DOHH2 (cell line): ENCODE results near the gene RPGR.

ENCODE experiments used
- H3F3A ChIP-seq: fragments of 200-600 bp; sonication (generic), shearing (Covaris generic); 2 replicates; pipeline ENCODE4 v1.6.0; 2016; ENCODE audit warnings: antibody characterized with exemption, mild to moderate bottlenecking; ENCODE audit not compliant: control insufficient read depth, insufficient read depth
- H3K27ac ChIP-seq: fragments of 200-600 bp; sonication (generic); 2 replicates; pipeline ENCODE4 v1.5.1; 2014; ENCODE audit warnings: low read depth, mild to moderate bottlenecking, low read length, moderate library complexity
- H3K27me3 ChIP-seq: fragments of 200-600 bp; sonication (generic); 2 replicates; pipeline ENCODE4 v1.6.1; 2014; ENCODE audit warnings: mild to moderate bottlenecking, low read length, mixed read lengths; ENCODE audit not compliant: control insufficient read depth
- H3K36me3 ChIP-seq: fragments of 200-600 bp; sonication (generic); 2 replicates; pipeline ENCODE4 v1.6.1; 2014; ENCODE audit warnings: mild to moderate bottlenecking, low read length, moderate library complexity, mixed read lengths; ENCODE audit not compliant: control insufficient read depth
- H3K4me1 ChIP-seq: fragments of 200-600 bp; sonication (generic); 2 replicates; pipeline ENCODE4 v1.6.1; 2014; ENCODE audit warnings: mild to moderate bottlenecking, low read length, mixed read lengths; ENCODE audit not compliant: control insufficient read depth
- H3K4me2 ChIP-seq: fragments of 200-600 bp; sonication (generic); 2 replicates; pipeline ENCODE4 v1.6.0; 2014; ENCODE audit warnings: mild to moderate bottlenecking, low read length, moderate library complexity
- H3K4me3 ChIP-seq: fragments of 200-600 bp; sonication (generic); 2 replicates; pipeline ENCODE4 v1.5.1; 2014; ENCODE audit warnings: mild to moderate bottlenecking, low read length, mixed read lengths
- H3K79me2 ChIP-seq: fragments of 200-600 bp; sonication (generic); 2 replicates; pipeline ENCODE4 v1.6.1; 2014; ENCODE audit warnings: mild to moderate bottlenecking, low read length, mixed read lengths; ENCODE audit not compliant: control insufficient read depth
- H3K9me2 ChIP-seq: fragments of 200-600 bp; sonication (generic); replicated peaks from 2 replicates; pipeline ENCODE4 v1.6.1; 2014; ENCODE audit warnings: mild to moderate bottlenecking, low read length, mixed read lengths; ENCODE audit not compliant: control insufficient read depth
- H3K9me3 ChIP-seq: fragments of 200-600 bp; sonication (generic); 2 replicates; pipeline ENCODE4 v1.6.1; 2014; ENCODE audit warnings: antibody characterized with exemption, low read length, mixed read lengths; ENCODE audit not compliant: control insufficient read depth, insufficient read depth
- H4K20me1 ChIP-seq: fragments of 200-600 bp; sonication (generic); 2 replicates; pipeline ENCODE4 v1.6.0; 2014; ENCODE audit warnings: low read depth, mild to moderate bottlenecking, antibody characterized with exemption, low read length, moderate library complexity; ENCODE audit not compliant: control insufficient read depth, insufficient read depth
- EZH2phosphoT487 ChIP-seq: fragments of 200-600 bp; sonication (generic); IDR thresholded peaks from 2 replicates; pipeline ENCODE4 v1.6.1; 2017; ENCODE audit warnings: borderline replicate concordance, mild to moderate bottlenecking, antibody characterized with exemption, low read length, moderate library complexity, mixed read lengths
- TF ChIP-seq, protein P1 (sequence below): fragments of 200-600 bp; sonication (generic); IDR thresholded peaks from one replicate; pipeline ENCODE4 v1.5.1; 2014; ENCODE audit warnings: antibody characterized with exemption, mild to moderate bottlenecking, low read depth, low read length; ENCODE audit not compliant: poor library complexity, severe bottlenecking

Gene RPGR

DNA sequence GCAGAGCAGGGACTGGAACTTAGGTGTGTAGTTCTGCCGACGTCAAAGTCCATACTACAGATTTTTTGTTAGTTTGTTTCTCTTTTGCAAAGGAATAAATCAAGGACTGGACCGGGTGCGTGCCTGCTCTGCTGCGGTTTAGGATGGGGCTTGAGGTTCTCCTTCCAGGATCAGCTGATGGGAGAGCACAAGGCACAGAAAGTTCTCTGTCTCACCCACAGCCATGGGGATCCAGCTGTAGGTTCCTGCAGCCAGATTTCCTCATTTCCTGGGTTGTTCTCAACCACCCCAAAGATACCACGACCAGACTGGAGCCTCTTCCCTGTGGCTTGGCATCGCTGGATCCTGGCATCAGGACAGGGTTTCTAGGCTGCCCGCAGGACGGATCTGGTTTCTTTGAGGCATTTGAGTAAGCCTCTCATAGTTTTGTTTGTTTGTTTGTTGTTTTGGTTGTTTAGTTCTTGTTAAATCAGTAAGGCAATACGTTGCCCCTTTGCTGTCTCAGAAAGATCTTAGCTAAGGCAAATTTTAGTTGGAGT, 105.8 kb downstream of the RPGR start:
- no peak overlapping the region for H3K27ac ChIP-seq
- H3F3A ChIP-seq = no peaks in the 10 kb centered on the region
- H3K79me2 ChIP-seq = no peaks in the 10 kb centered on the region
- H3K9me2 ChIP-seq = no peaks in the 10 kb centered on the region
- no peaks in the 10 kb centered on the region for H3K36me3 ChIP-seq
- H4K20me1 ChIP-seq = no peaks in the 10 kb centered on the region
- H3K4me2 ChIP-seq = no peak overlapping the region
- TF ChIP-seq, protein P1, sequence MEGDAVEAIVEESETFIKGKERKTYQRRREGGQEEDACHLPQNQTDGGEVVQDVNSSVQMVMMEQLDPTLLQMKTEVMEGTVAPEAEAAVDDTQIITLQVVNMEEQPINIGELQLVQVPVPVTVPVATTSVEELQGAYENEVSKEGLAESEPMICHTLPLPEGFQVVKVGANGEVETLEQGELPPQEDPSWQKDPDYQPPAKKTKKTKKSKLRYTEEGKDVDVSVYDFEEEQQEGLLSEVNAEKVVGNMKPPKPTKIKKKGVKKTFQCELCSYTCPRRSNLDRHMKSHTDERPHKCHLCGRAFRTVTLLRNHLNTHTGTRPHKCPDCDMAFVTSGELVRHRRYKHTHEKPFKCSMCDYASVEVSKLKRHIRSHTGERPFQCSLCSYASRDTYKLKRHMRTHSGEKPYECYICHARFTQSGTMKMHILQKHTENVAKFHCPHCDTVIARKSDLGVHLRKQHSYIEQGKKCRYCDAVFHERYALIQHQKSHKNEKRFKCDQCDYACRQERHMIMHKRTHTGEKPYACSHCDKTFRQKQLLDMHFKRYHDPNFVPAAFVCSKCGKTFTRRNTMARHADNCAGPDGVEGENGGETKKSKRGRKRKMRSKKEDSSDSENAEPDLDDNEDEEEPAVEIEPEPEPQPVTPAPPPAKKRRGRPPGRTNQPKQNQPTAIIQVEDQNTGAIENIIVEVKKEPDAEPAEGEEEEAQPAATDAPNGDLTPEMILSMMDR = no peak
- no peak for TF ChIP-seq EZH2phosphoT487
- no peaks in the 10 kb centered on the region for H3K27me3 ChIP-seq
- no peaks in the 10 kb centered on the region for H3K4me1 ChIP-seq
- H3K9me3 ChIP-seq = no peaks in the 10 kb centered on the region
- H3K4me3 ChIP-seq = no peak overlapping the region

DNA sequence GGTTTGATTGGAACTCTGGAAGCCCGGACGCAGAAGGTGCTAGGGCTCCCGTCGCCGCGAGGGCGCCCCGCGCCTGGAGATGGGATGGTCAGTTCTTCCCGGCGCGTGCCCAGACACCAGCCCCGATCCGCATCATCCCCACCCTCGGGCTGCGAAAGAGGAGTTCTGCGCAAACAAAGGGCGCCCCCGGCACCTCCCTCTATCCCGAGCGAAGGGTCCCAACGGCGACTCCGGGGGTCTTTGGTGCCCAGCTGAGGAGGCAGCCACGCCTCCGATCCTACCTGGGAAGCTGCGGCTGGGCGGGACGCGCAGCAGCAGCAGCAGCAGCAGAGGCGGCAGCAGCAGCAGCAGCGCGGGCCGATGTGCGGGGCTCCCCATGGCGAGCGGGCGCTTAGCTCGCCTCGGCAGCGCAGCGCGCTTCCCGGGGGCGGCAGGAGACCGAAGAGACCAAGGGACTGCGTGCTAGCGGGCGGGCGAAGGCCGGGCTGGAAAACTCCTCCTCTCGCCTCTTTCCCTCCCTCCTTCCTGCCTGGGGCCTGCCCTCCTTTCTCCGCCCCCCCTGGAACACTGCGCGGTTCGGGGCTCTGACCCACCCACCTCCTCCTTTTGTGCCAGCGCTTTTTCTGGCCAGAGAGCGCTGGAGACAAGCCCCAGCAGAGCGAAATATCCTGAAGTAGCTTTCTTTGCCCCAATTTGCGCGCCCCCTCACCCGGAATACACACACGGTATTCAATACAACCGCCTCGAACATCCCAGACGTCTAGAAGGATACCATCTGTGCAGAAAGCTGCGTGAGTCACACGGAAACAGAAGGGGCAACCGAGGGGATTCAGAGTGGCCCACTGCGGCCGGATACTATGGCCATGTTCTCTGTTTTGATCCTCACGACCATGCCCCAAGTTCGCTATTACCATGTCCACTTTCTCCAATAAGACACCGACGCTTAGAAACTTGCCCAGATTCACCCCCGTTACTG, 106.6 kb downstream of the RPGR start, which contains the start of gene SRPX:
SRPX (minus strand) TSS at position 457 of the 976 bp plus-strand sequence; CDS start at position 378, 79 bp downstream.
- H3K9me2 ChIP-seq = no peaks in the 10 kb centered on the region
- H3K36me3 ChIP-seq = no peaks in the 10 kb centered on the region
- H3K9me3 ChIP-seq = no peaks in the 10 kb centered on the region
- H3K4me2 ChIP-seq = no peak within 1 kb of the TSS
- no peaks in the 10 kb centered on the region for H3K79me2 ChIP-seq
- H3K4me1 ChIP-seq = no peaks in the 10 kb centered on the region
- no peak within 1 kb of the TSS for H3K27ac ChIP-seq
- no peaks in the 10 kb centered on the region for H4K20me1 ChIP-seq
- no peaks in the 10 kb centered on the region for H3K27me3 ChIP-seq
- no peak within 1 kb of the TSS for H3K4me3 ChIP-seq
- TF ChIP-seq, protein P1 = no peak
- no peak for TF ChIP-seq EZH2phosphoT487
- H3F3A ChIP-seq = no peaks in the 10 kb centered on the region

DNA sequence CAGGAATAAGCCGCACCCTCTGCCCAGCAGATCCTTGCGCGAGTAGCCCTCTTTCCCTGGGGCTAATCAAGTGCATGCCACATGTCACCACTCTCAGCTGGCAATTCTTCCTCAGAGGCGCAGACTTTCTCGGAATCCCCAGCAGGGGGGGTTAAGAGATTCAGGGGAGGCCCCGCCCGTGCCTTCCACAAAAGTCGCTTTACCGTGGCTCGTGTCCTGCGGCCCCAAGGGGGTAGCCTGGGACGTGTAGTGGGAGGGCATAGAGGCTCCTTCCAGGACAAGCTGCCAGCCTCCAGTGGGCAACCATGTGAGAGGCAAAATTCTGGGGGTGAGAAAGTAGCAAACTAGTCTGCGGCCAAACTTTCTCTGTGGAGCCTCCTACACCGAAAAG, 107.3 kb downstream of the RPGR start:
- no peaks in the 10 kb centered on the region for H4K20me1 ChIP-seq
- TF ChIP-seq EZH2phosphoT487 = no peak
- TF ChIP-seq, protein P1 = no peak
- H3K27ac ChIP-seq = no peak overlapping the region
- no peaks in the 10 kb centered on the region for H3K9me2 ChIP-seq
- no peaks in the 10 kb centered on the region for H3K36me3 ChIP-seq
- H3K9me3 ChIP-seq = no peaks in the 10 kb centered on the region
- no peaks in the 10 kb centered on the region for H3K79me2 ChIP-seq
- H3F3A ChIP-seq = no peaks in the 10 kb centered on the region
- no peaks in the 10 kb centered on the region for H3K27me3 ChIP-seq
- H3K4me1 ChIP-seq = no peaks in the 10 kb centered on the region
- no peak overlapping the region for H3K4me2 ChIP-seq
- H3K4me3 ChIP-seq = no peak overlapping the region
